GM21390 (cell line): Measurements from ENCODE around the gene PIMREG.

Experiments used
- ATAC-seq: cut with Tn5 transposase; IDR thresholded peaks from one replicate; pipeline ENCODE4 v1.9.1; 2021; ENCODE audit not compliant: unreplicated experiment

Gene PIMREG

DNA sequence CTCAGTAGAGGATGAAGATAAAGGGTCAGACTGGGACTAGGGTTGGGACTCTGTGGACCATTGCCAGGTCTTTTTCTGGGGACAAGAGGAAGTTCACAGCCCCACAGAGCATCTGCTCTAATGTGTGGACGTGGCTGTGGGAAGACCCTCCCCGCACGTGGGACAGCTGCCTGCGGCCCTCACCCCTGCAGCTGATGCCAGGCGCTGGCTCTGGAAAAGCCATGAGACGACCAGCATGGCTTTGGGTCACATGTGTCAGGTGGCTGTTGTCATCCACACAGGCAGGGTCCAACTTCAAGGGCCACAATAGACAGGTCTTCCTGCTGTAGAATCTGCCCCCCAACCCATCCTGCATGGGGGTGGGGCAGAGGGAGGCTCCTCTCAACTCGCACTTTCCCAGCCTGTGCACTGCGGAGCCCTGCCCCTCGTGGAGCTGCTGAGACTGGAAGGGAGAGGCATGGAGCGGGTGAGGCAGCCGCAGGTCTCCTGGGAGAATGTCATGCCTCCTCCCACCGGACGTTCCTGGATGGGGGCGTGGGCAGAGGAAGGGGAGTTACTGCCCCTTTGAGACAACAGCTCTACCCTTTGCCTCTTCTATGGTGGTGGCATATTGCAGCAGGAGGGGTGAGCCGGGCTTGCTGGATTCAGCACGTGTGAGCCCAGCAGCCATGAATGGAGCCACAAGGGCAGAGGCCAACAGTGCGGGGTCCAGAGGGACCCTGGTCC lies 53.4 kb downstream of the PIMREG start:
- ATAC-seq: no peak

DNA sequence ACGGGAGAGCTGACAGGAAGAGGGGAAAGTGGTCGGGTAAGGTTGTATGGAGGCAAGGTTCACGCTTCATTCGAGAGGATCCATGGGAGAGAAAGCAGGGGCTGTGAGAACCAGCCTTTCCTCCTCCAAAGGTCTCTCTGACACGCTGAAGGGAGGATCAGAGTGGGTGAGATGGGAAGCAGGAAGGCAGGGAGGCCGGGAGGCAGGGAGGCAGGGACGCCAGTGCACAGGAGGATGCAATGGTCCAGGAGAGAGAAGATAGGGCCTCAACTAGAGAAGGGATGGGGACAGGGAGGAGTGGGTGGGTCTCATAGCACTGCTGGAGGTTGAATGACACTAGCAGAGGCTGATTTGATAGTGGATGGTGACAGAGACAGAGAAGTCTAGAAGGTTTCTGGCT lies 54.1 kb downstream of the PIMREG start:
- ATAC-seq: no peak

DNA sequence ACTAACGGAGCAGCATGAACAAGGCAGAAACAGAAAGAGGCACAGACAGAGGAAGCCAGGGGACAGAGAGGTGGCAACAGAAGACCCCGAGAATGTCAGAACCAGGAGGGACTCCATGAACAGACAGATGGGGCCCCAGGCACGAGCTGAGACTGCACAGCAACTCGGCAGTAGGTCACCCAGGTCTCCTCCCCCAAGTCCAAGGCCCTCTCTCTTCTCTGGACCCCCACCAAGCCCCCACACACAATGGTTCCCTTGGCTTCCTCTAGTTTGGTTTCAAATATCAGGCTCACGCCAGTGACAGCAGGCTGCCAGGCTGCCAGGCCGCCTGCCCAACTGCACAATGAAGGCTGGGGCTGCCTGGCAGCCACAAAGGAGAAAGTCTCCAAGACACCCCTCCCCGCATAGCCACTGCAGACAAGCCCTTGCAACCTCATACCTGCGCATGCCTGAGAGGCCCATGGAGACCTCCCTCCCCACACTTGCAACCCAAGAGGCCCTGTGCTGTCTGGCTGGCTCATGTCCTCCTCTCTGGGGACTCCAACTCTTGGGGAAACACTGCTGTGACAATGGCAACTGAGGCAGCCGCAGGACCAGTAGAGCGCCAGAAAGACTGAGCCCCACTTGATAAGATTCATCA lies 54.8 kb downstream of the PIMREG start:
- no peak for ATAC-seq
